Keratinocyte (primary cell): ENCODE results near the gene TNIP2.
"Not testable (repeated sequence)": the region's sequence is repeated elsewhere in the genome, so short reads cannot be mapped to it uniquely, and the experiment has no call there.

ENCODE experiments used
- CTCF ChIP-seq, 3 experiments: IDR thresholded peaks in 1 of 3; conservative IDR thresholded peaks in 1 of 3; optimal IDR thresholded peaks in 1 of 3; 2 replicates in 2 of 3; 3 replicates in 1 of 3; pipeline versions ENCODE3 to v1.5.1; 2011; ENCODE audit warnings: low read length in 3 of 3, mild to moderate bottlenecking in 3 of 3, moderate library complexity in 2 of 3, control low read depth in 1 of 3, inconsistent platforms in 1 of 3; ENCODE audit not compliant: insufficient read depth in 2 of 3; ENCODE audit errors: extremely low read depth in 1 of 3
- EZH2 ChIP-seq: IDR thresholded peaks from one replicate; pipeline ENCODE4 v1.6.1; 2012; ENCODE audit warnings: inconsistent platforms, mild to moderate bottlenecking, low read length, moderate library complexity

GRCh38 chr4:2738296-2738695 is 17.8 kb downstream of the TNIP2 start:
- not testable (repeated sequence) for TF ChIP-seq CTCF (optimal IDR thresholded peaks at IDR 0.05 in 1 of 3, IDR thresholded peaks at IDR 0.05 in 1 of 3, conservative IDR thresholded peaks at IDR 0.05 in 1 of 3; ENCODE audit: extremely low read depth in 1 of 3, insufficient read depth in 2 of 3, low read length in 3 of 3); EZH2
